IPS-15b (cell line): Measurements from ENCODE around the gene LPAR1.

ENCODE experiments used
- H3K27me3 ChIP-seq: one replicate; pipeline ENCODE4 v1.6.1; 2013; ENCODE audit warnings: low read length; ENCODE audit not compliant: control insufficient read depth, insufficient read depth
- H3K36me3 ChIP-seq: one replicate; pipeline ENCODE4 v1.6.1; 2013; ENCODE audit warnings: low read length; ENCODE audit not compliant: control insufficient read depth, insufficient read depth
- H3K4me1 ChIP-seq: one replicate; pipeline ENCODE4 v1.6.1; 2013; ENCODE audit warnings: mild to moderate bottlenecking, low read length; ENCODE audit not compliant: control insufficient read depth, insufficient read depth
- H3K4me3 ChIP-seq: one replicate; pipeline ENCODE4 v1.5.1; 2013; ENCODE audit warnings: low read depth, low read length
- H3K9ac ChIP-seq: one replicate; pipeline ENCODE4 v1.6.1; 2013; ENCODE audit warnings: low read depth, mild to moderate bottlenecking, low read length
- H3K9me3 ChIP-seq: one replicate; pipeline ENCODE4 v1.6.1; 2013; ENCODE audit warnings: mild to moderate bottlenecking, low read length; ENCODE audit not compliant: control insufficient read depth, insufficient read depth

The LPAR1 gene

GRCh38 chr9:110949081-110949480 is 89.2 kb downstream of the LPAR1 start:
- Histone ChIP-seq H3K27me3 (no peaks in the 10 kb centered on the region), H3K9me3 (no peaks in the 10 kb centered on the region), H3K4me1 (peaks cover 12% of the 10 kb centered on the region), H3K4me3 (no peak overlapping the region), H3K9ac (no peak overlapping the region), H3K36me3 (peaks cover 2% of the 10 kb centered on the region)

DNA sequence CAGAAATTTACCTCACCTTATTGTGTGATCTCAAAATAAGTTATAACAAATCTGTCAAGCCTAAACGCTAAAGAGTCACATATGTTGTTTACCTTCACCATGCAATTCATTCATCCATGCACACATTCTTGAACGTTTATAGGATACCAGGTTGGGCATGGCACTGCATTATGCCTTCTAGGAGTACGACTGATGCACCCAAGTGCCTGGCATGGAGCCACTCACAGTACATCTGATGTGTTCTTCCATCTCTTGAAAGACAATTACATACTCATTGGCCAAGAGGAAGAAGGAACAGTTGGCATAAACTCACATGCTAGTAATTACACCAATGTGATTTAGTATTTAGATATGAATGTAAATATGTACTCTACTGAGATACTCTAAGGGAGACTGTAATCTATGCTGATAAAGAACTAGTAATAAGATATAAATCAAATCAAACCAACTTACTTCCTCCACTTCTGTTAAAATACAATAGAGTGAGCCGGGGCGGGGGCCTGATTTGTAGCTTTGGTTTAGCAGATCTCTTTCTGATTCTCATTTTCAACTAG is 90.7 kb downstream of the LPAR1 start:
- no peaks in the 10 kb centered on the region for H3K9me3 ChIP-seq
- H3K27me3 ChIP-seq: no peaks in the 10 kb centered on the region
- H3K4me3 ChIP-seq: no peak overlapping the region
- no peaks in the 10 kb centered on the region for H3K36me3 ChIP-seq
- H3K9ac ChIP-seq: no peak overlapping the region
- peaks cover 12% of the 10 kb centered on the region for H3K4me1 ChIP-seq

DNA sequence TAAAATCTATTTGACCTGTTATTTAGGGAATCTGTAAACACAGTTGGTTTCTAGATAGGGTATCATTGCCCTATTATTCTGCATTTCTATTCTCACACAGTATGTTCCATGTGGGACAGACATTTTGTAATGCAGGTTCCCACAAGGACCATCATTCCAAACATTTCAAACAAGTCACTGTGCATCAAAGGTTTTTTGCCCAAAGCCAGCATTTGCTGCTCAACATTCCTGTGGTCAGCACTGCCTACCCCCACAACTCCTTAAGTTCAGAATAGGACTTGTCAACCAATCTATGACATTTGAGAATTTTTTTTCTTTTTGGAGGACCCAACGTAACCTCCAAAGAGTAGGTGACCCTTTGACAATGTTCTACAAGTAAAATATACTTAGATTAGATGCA is 95.7 kb downstream of the LPAR1 start:
- H3K9me3 ChIP-seq: no peaks in the 10 kb centered on the region
- no peaks in the 10 kb centered on the region for H3K36me3 ChIP-seq
- H3K4me3 ChIP-seq: no peak overlapping the region
- H3K9ac ChIP-seq: no peak overlapping the region
- H3K27me3 ChIP-seq: no peaks in the 10 kb centered on the region
- H3K4me1 ChIP-seq: peaks cover 3% of the 10 kb centered on the region

DNA sequence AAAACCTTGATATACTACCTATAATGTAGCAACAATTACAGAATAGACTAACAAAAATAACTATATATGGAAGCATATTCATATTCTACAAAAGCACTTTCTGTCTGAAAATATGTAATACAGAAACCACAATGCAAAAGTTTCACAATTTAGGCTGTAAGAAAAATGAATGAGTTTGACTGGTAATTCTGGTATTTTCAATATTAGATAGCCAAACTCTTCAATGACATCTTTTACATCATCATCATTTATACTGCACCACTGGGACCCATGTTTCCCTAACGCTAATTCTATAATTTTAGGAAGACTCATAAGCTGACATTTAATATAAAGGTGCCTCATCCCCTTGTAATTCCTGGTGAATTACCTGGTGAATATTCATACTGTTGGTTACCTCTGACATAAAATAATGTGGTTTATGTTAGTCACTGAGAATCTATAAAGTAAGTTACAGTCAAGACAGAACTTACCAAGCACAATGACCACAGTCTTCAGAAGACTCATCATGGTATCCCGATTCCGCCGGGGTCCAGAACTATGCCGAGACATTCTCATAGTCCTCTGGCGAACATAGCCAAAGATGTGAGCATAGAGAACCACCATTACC is 97.2 kb downstream of the LPAR1 start:
- Histone ChIP-seq H3K4me3 (no peak overlapping the region), H3K9ac (no peak overlapping the region), H3K36me3 (no peaks in the 10 kb centered on the region), H3K4me1 (no peaks in the 10 kb centered on the region), H3K27me3 (no peaks in the 10 kb centered on the region), H3K9me3 (no peaks in the 10 kb centered on the region)

- Histone ChIP-seq H3K27me3 (no peaks in the 10 kb centered on the region), H3K9ac (no peak overlapping the region), H3K9me3 (no peaks in the 10 kb centered on the region), H3K4me1 (no peaks in the 10 kb centered on the region), H3K36me3 (no peaks in the 10 kb centered on the region), H3K4me3 (no peak overlapping the region)
Observed at GRCh38 chr9:110939573-110939972, 98.7 kb downstream of the LPAR1 start.

GRCh38 chr9:110939047-110939446 is 99.2 kb downstream of the LPAR1 start:
- no peaks in the 10 kb centered on the region for H3K27me3 ChIP-seq
- no peaks in the 10 kb centered on the region for H3K36me3 ChIP-seq
- H3K4me3 ChIP-seq: no peak overlapping the region
- no peaks in the 10 kb centered on the region for H3K9me3 ChIP-seq
- H3K9ac ChIP-seq: no peak overlapping the region
- no peaks in the 10 kb centered on the region for H3K4me1 ChIP-seq

- Histone ChIP-seq H3K9ac (no peak overlapping the region), H3K36me3 (no peaks in the 10 kb centered on the region), H3K4me3 (no peak overlapping the region), H3K4me1 (no peaks in the 10 kb centered on the region), H3K27me3 (no peaks in the 10 kb centered on the region), H3K9me3 (no peaks in the 10 kb centered on the region)
Observed at GRCh38 chr9:110938242-110938641, 100.0 kb downstream of the LPAR1 start.

DNA sequence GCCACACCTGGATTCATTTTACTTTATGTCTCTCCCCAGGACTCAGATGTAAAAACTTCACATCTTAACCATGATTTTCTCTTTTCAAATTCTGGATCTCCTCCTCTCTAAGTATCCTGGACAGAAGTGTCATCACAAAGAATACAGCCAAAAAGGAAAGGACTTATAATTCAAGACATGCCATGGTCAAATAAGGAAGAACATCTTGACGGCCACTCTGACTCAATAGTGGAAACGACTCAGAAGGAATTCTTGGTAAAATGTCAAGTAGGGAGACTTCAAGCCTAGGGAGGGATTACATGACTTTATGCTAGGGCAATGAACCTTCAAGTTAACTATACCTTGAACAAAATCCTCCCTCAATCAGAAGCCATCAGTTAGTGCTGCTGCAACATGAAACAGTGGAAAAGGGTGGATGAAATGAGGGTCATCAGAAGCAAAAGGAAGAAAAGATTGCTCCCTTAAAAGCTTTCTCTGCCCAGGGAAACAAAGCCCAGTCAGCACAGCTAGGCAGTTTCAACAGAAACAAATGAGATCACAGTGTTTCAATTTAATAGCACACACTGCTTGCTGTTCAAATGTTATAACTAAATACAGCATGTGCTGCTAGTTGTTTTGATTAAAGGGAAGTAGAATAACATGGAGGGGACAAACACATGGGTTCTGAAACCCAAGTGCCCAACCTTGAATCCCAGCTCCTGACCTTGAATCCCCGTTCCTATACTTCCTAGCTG is 101.4 kb downstream of the LPAR1 start:
- H3K36me3 ChIP-seq: no peaks in the 10 kb centered on the region
- no peaks in the 10 kb centered on the region for H3K27me3 ChIP-seq
- no peaks in the 10 kb centered on the region for H3K9me3 ChIP-seq
- no peak overlapping the region for H3K9ac ChIP-seq
- no peaks in the 10 kb centered on the region for H3K4me1 ChIP-seq
- no peak overlapping the region for H3K4me3 ChIP-seq

DNA sequence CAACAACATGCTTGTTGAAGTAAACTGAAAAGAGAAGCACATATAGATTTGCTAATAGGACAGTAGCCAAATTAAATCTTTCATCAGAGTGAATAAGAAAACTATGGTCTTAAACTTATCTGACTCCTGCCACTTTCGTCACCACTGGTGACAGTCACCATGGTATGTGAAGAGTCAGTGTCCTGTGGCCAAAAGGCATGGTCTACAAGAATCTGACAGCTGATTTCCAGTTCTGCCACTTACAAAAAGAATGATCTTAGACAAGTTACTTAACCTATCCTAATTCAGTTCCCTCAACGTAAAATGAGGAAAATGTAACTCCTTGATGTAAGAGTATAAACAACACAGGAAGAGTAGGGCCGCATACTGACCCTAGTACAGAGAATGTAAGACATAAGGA is 102.0 kb downstream of the LPAR1 start:
- no peaks in the 10 kb centered on the region for H3K4me1 ChIP-seq
- no peak overlapping the region for H3K4me3 ChIP-seq
- H3K9ac ChIP-seq: no peak overlapping the region
- no peaks in the 10 kb centered on the region for H3K9me3 ChIP-seq
- no peaks in the 10 kb centered on the region for H3K36me3 ChIP-seq
- H3K27me3 ChIP-seq: no peaks in the 10 kb centered on the region

DNA sequence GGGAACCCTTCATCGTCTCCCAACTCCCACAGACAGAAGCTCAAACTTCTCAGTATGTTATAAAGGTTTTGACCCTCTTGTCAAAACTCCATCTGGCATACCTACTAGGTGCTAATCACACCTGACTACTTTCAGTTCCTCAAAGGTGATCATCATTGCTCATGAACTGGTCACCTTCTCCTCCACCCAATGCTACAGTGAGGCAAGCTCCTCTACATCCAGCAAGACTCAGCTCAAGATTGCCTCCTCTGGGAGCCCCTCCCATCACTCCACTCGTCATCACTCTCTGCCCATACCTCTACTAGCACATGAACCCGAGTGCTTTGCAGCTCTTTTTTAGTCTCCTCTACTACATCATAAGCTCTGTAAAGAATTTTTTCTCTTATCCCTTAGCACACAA is 102.4 kb downstream of the LPAR1 start:
- Histone ChIP-seq H3K9ac (no peak overlapping the region), H3K36me3 (no peaks in the 10 kb centered on the region), H3K4me1 (no peaks in the 10 kb centered on the region), H3K9me3 (no peaks in the 10 kb centered on the region), H3K4me3 (no peak overlapping the region), H3K27me3 (no peaks in the 10 kb centered on the region)

DNA sequence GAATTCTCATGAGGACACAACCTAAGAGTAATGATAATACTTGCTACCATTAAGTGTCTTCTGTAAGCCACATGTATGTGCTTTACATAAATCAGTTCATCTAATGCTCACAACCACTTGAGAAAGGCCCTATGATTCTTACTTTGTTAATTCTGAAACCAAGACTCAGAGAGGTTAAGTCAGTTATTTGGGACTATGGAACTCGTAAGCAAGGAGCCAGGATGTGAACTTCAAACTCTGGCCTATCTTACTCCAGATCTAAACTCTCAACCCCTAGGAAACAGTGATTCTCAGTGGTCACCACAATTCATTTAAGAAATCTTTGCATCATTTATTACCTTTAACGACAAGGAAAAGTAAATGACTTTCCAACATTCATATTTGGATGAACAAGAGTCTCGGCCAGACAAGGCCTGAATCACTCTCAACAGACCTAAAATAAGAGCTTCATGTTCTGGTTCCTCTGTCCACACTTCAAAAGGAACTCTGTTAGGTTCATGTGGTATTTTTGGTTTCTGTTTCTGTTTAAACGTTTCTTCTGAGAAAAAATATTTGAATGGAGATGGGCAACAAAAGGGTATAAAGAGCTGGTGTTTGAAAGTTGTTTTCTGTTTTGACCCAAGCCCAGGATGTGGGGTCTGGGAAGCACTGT is 104.8 kb downstream of the LPAR1 start:
- no peak overlapping the region for H3K9ac ChIP-seq

GRCh38 chr9:110932863-110933262 is 105.4 kb downstream of the LPAR1 start:
- no peak overlapping the region for H3K9ac ChIP-seq
- no peaks in the 10 kb centered on the region for H3K4me1 ChIP-seq
- no peaks in the 10 kb centered on the region for H3K27me3 ChIP-seq
- H3K36me3 ChIP-seq: no peaks in the 10 kb centered on the region
- H3K9me3 ChIP-seq: no peaks in the 10 kb centered on the region
- H3K4me3 ChIP-seq: no peak overlapping the region

More for the DNA sequence above, 104.8 kb downstream of the LPAR1 start:
- no peaks in the 10 kb centered on the region for H3K4me1 ChIP-seq
- no peaks in the 10 kb centered on the region for H3K27me3 ChIP-seq
- H3K4me3 ChIP-seq: no peak overlapping the region
- H3K36me3 ChIP-seq: no peaks in the 10 kb centered on the region
- no peaks in the 10 kb centered on the region for H3K9me3 ChIP-seq
